Ovary (tissue), 3 donors: ENCODE results near the gene CTSL.

Experiments
- POLR2A ChIP-seq: fragments of 450-650 bp; IDR thresholded peaks from one replicate; pipeline ENCODE4 v1.6.1; 2017; ENCODE audit warnings: antibody characterized with exemption, mild to moderate bottlenecking, moderate library complexity
- TF ChIP-seq, protein P1 (sequence below), 3 donors: fragments of 450-650 bp in 2 of 3; fragments of 200-600 bp in 1 of 3; IDR thresholded peaks; one replicate each; pipeline versions ENCODE4 v1.5.1 to v1.8.0; 2016 to 2022; ENCODE audit warnings: antibody characterized with exemption in 3 of 3, mild to moderate bottlenecking in 1 of 3
- donor health status: DM: no; HTN: no; CAD: no.

- TF ChIP-seq, protein P1, sequence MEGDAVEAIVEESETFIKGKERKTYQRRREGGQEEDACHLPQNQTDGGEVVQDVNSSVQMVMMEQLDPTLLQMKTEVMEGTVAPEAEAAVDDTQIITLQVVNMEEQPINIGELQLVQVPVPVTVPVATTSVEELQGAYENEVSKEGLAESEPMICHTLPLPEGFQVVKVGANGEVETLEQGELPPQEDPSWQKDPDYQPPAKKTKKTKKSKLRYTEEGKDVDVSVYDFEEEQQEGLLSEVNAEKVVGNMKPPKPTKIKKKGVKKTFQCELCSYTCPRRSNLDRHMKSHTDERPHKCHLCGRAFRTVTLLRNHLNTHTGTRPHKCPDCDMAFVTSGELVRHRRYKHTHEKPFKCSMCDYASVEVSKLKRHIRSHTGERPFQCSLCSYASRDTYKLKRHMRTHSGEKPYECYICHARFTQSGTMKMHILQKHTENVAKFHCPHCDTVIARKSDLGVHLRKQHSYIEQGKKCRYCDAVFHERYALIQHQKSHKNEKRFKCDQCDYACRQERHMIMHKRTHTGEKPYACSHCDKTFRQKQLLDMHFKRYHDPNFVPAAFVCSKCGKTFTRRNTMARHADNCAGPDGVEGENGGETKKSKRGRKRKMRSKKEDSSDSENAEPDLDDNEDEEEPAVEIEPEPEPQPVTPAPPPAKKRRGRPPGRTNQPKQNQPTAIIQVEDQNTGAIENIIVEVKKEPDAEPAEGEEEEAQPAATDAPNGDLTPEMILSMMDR (IDR thresholded peaks at IDR 0.05), result no peak
- no peak for TF ChIP-seq POLR2A
These were observed 39.6 kb downstream of the CTSL start for GRCh38 chr9:87765521-87765920.
